Endodermal cell (in vitro differentiated cells): ENCODE results near the gene GRAMD2B. TPM values are rescaled to one million over a fixed set of nuclear protein-coding genes. Genes with fewer than 3 reads are reported as not detected.
A peak's percentile ranks its signal among the peaks of the same experiment; 100 is the strongest.

Source experiments
- DNase-seq: peaks from one replicate; pipeline ENCODE4 v3.0.0-alpha.2; 2017
- H3K27ac ChIP-seq: 2 replicates; pipeline ENCODE4 v1.5.1; 2013; ENCODE audit warnings: mild to moderate bottlenecking, low read depth, low read length, moderate library complexity
- H3K27me3 ChIP-seq: 2 replicates; pipeline ENCODE4 v1.6.1; 2013; ENCODE audit warnings: mild to moderate bottlenecking, low read length, moderate library complexity; ENCODE audit not compliant: insufficient read depth, control insufficient read depth, poor library complexity, severe bottlenecking
- H3K36me3 ChIP-seq: 2 replicates; pipeline ENCODE4 v1.7.0; 2013; ENCODE audit warnings: mild to moderate bottlenecking, low read length, moderate library complexity; ENCODE audit not compliant: control insufficient read depth, insufficient read depth
- H3K4me1 ChIP-seq: one replicate; pipeline ENCODE4 v1.7.0; 2013; ENCODE audit warnings: low read length; ENCODE audit not compliant: control insufficient read depth, insufficient read depth
- H3K4me3 ChIP-seq: 2 replicates; pipeline ENCODE4 v1.5.1; 2013; ENCODE audit warnings: mild to moderate bottlenecking, low read length, moderate library complexity
- H3K9ac ChIP-seq: 2 replicates; pipeline ENCODE4 v1.6.1; 2013; ENCODE audit warnings: mild to moderate bottlenecking, low read length, moderate library complexity; ENCODE audit not compliant: poor library complexity, severe bottlenecking; ENCODE audit errors: extremely low read depth
- H3K9me3 ChIP-seq: 2 replicates; pipeline ENCODE4 v1.6.1; 2013; ENCODE audit warnings: mild to moderate bottlenecking, low read length, moderate library complexity; ENCODE audit not compliant: control insufficient read depth
- H3K27ac Mint-ChIP-seq: 2 replicates; pipeline ENCODE4 v1.8.0; 2020; ENCODE audit warnings: mixed read lengths
- H3K27me3 Mint-ChIP-seq: 2 replicates; pipeline ENCODE4 v1.8.0; 2021; ENCODE audit warnings: mild to moderate bottlenecking, mixed read lengths; ENCODE audit not compliant: insufficient read depth
- H3K36me3 Mint-ChIP-seq: 2 replicates; pipeline ENCODE4 v1.8.0; 2020; ENCODE audit warnings: low read depth, mixed read lengths
- H3K4me1 Mint-ChIP-seq: 2 replicates; pipeline ENCODE4 v1.8.0; 2020; ENCODE audit warnings: mixed read lengths
- H3K4me3 Mint-ChIP-seq: 2 replicates; pipeline ENCODE4 v1.8.0; 2020; ENCODE audit warnings: mild to moderate bottlenecking, moderate library complexity, mixed read lengths
- H3K9me3 Mint-ChIP-seq: 2 replicates; pipeline ENCODE4 v1.8.0; 2020; ENCODE audit warnings: mild to moderate bottlenecking, mixed read lengths
- CTCF ChIP-seq: fragments of 200-600 bp; sonication (generic); conservative IDR thresholded peaks from 2 replicates; pipeline ENCODE4 v1.5.0; 2021; ENCODE audit warnings: antibody characterized with exemption, mild to moderate bottlenecking
- WGBS, 2 experiments: methylation state at CpG; one replicate each; pipeline versions ENCODE4 v1.1.5 to v1.1.7; 2013; ENCODE audit warnings: missing lambda C conversion rate in 2 of 2, mixed read lengths in 1 of 2; ENCODE audit not compliant: insufficient coverage in 1 of 2, insufficient read length in 1 of 2; 5-methylcytosine and 5-hydroxymethylcytosine counted together
- total RNA-seq, 2 donors: library from RNA; stranded (reverse); fragmentation: NEBNext Ultra II Directional in 1 of 2; extraction: Animal tissue kit (Norgen Biotek cat#: 25700) in 1 of 2; gene quantifications; 2 replicates in 1 of 2; 3 replicates in 1 of 2; pipeline ENCODE4 v1.2.1, GENCODE V29; 2021

The GRAMD2B gene
- total RNA-seq, 2 donors from 2014 or later = 8.4 to 11.1 TPM

- no peak overlapping the region for H3K4me3 Mint-ChIP-seq
- H3K27ac Mint-ChIP-seq = no peak overlapping the region
- H3K9me3 ChIP-seq = no peaks in the 10 kb centered on the region
- no peak overlapping the region for H3K27ac ChIP-seq
- no peaks in the 10 kb centered on the region for H3K27me3 ChIP-seq
- no peaks in the 10 kb centered on the region for H3K27me3 Mint-ChIP-seq
- H3K9me3 Mint-ChIP-seq = no peaks in the 10 kb centered on the region
- no peak for TF ChIP-seq CTCF
- WGBS, 2 experiments = 96 to 100% methylated on average over 1 to 4 of the region's 4 CpGs
- H3K36me3 Mint-ChIP-seq = no peaks in the 10 kb centered on the region
- H3K4me1 ChIP-seq = no peaks in the 10 kb centered on the region
- H3K9ac ChIP-seq = no peak overlapping the region
- H3K4me3 ChIP-seq = no peak overlapping the region
- H3K36me3 ChIP-seq = no peaks in the 10 kb centered on the region
- H3K4me1 Mint-ChIP-seq = peaks cover 3% of the 10 kb centered on the region
- DNase-seq = no peak
These were observed 82.9 kb downstream of the GRAMD2B start for GRCh38 chr5:126506079-126506478.

- Histone ChIP-seq H3K4me1 (no peaks in the 10 kb centered on the region), H3K36me3 (no peaks in the 10 kb centered on the region), H3K9ac (no peak overlapping the region), H3K27ac (no peak overlapping the region), H3K4me3 (no peak overlapping the region), H3K9me3 (no peaks in the 10 kb centered on the region), H3K27me3 (no peaks in the 10 kb centered on the region)
- Mint-ChIP-seq H3K9me3 (no peaks in the 10 kb centered on the region), H3K36me3 (no peaks in the 10 kb centered on the region), H3K27ac (no peak overlapping the region), H3K27me3 (no peaks in the 10 kb centered on the region), H3K4me1 (peaks cover 3% of the 10 kb centered on the region), H3K4me3 (no peak overlapping the region)
- peak; percentile 22 for DNase-seq
- no peak for TF ChIP-seq CTCF
- 91 to 95% methylated on average over 9 to 13 of the region's 13 CpGs for WGBS, 2 experiments
These were observed 85.2 kb downstream of the GRAMD2B start for GRCh38 chr5:126508251-126508961.

- Histone ChIP-seq H3K27me3 (no peaks in the 10 kb centered on the region), H3K9me3 (no peaks in the 10 kb centered on the region), H3K4me1 (no peaks in the 10 kb centered on the region), H3K9ac (no peak overlapping the region), H3K36me3 (no peaks in the 10 kb centered on the region), H3K4me3 (no peak overlapping the region), H3K27ac (no peak overlapping the region)
- Mint-ChIP-seq H3K36me3 (no peaks in the 10 kb centered on the region), H3K4me3 (no peak overlapping the region), H3K4me1 (no peaks in the 10 kb centered on the region), H3K27ac (no peak overlapping the region), H3K9me3 (no peaks in the 10 kb centered on the region), H3K27me3 (no peaks in the 10 kb centered on the region)
- no peak for TF ChIP-seq CTCF
- no peak for DNase-seq
These were observed 85.7 kb downstream of the GRAMD2B start for GRCh38 chr5:126508962-126509279.
